ENCODE data around the gene PCDH15.

DNA sequence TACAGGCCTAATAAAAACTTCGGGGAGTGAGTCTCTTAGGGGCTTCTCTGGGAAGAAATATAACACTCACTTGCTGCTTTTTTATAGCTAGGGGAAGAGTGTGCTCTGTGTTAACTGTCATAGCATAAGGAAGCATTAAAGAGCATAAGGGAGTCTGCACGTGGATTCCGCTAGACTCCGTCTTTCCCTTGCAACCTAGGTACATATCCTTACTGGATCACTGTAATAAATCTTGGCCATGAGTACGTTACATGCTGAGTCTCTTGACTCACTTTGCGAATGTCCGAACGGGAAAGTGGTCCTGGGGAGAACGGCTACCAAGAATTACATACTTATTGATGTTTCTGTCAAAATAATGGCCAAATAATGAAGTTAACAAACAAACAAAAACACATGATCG, 1029.3 kb downstream of the PCDH15 start:
- TF ChIP-seq, protein P1, sequence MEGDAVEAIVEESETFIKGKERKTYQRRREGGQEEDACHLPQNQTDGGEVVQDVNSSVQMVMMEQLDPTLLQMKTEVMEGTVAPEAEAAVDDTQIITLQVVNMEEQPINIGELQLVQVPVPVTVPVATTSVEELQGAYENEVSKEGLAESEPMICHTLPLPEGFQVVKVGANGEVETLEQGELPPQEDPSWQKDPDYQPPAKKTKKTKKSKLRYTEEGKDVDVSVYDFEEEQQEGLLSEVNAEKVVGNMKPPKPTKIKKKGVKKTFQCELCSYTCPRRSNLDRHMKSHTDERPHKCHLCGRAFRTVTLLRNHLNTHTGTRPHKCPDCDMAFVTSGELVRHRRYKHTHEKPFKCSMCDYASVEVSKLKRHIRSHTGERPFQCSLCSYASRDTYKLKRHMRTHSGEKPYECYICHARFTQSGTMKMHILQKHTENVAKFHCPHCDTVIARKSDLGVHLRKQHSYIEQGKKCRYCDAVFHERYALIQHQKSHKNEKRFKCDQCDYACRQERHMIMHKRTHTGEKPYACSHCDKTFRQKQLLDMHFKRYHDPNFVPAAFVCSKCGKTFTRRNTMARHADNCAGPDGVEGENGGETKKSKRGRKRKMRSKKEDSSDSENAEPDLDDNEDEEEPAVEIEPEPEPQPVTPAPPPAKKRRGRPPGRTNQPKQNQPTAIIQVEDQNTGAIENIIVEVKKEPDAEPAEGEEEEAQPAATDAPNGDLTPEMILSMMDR (IDR thresholded peaks at IDR 0.05): no peak
- TF ChIP-seq POLR2AphosphoS5 (IDR thresholded peaks at IDR 0.05) (no peak), POLR2A (IDR thresholded peaks at IDR 0.05) (no peak)

All from prostate gland (tissue), 2 donors.